Spleen (tissue), 11 donors: ENCODE results near the gene CEP152. TPM values are rescaled to one million over a fixed set of nuclear protein-coding genes. Genes with fewer than 3 reads are reported as not detected.

Experiments used
- DNase-seq: peaks from one replicate; pipeline ENCODE4 v3.0.0-alpha.2; 2020
- H3K27ac ChIP-seq, 8 donors: fragments of 200-600 bp; sonication (generic) in 7 of 8; 1 replicate in 4 of 8; 2 replicates in 4 of 8; pipeline versions ENCODE4 v1.5.0 to v1.8.0; 2016 to 2021; ENCODE audit warnings: inconsistent platforms in 4 of 8, mild to moderate bottlenecking in 4 of 8, moderate library complexity in 1 of 8
- H3K27me3 ChIP-seq, 7 donors: fragments of 200-600 bp; sonication (generic) in 6 of 7; replicated peaks in 1 of 7; 1 replicate in 4 of 7; 2 replicates in 3 of 7; pipeline versions ENCODE4 v1.5.0 to v1.8.0; 2016 to 2021; ENCODE audit warnings: inconsistent platforms in 3 of 7, mild to moderate bottlenecking in 1 of 7
- H3K36me3 ChIP-seq, 6 donors: fragments of 200-600 bp; sonication (generic) in 5 of 6; 1 replicate in 4 of 6; 2 replicates in 2 of 6; pipeline versions ENCODE4 v1.5.0 to v1.8.0; 2016 to 2021; ENCODE audit warnings: inconsistent platforms in 2 of 6
- H3K4me1 ChIP-seq, 6 donors: fragments of 200-600 bp; sonication (generic) in 5 of 6; 1 replicate in 3 of 6; 2 replicates in 3 of 6; pipeline versions ENCODE4 v1.5.0 to v1.8.0; 2016 to 2021; ENCODE audit warnings: inconsistent platforms in 3 of 6
- H3K4me3 ChIP-seq, 8 donors: fragments of 200-600 bp; sonication (generic) in 7 of 8; 1 replicate in 4 of 8; 2 replicates in 4 of 8; pipeline versions ENCODE4 v1.5.0 to v1.8.0; 2016 to 2021; ENCODE audit warnings: inconsistent platforms in 4 of 8, mild to moderate bottlenecking in 4 of 8, moderate library complexity in 2 of 8
- H3K9me3 ChIP-seq, 8 donors: fragments of 200-600 bp; sonication (generic) in 7 of 8; 1 replicate in 4 of 8; 2 replicates in 4 of 8; pipeline versions ENCODE4 v1.5.0 to v1.8.0; 2016 to 2021; ENCODE audit warnings: inconsistent platforms in 4 of 8
- POLR2A ChIP-seq, 3 donors: fragments of 450-650 bp; IDR thresholded peaks; one replicate each; pipeline ENCODE4 v1.5.1; 2017; ENCODE audit warnings: antibody characterized with exemption in 3 of 3, mild to moderate bottlenecking in 1 of 3
- POLR2AphosphoS5 ChIP-seq, 3 donors: sonication (generic); formaldehyde crosslinking; IDR thresholded peaks; one replicate each; pipeline ENCODE4 v1.5.1; 2017; ENCODE audit warnings: antibody characterized with exemption in 3 of 3
- WGBS, 5 donors: extraction: QIAGEN DNeasy Blood & Tissue Kit in 3 of 5; methylation state at CpG; one replicate each; pipeline versions ENCODE4 v1.1.5 to v1.1.7; 2013 to 2018; 5-methylcytosine and 5-hydroxymethylcytosine counted together
- intact Hi-C: fragments of 100-400 bp; cut with DNase I; formaldehyde crosslinking; loops from one replicate; pipeline ENCODE4 v1.15.0; 2023; ENCODE audit warnings: low total_unique reads
- polyA plus RNA-seq, 3 donors: library from polyadenylated mRNA; stranded (reverse); fragments of 200-250 nt; gene quantifications; one replicate each; pipeline ENCODE4 v1.2.1, GENCODE V29; 2013
- total RNA-seq, 7 donors: library from RNA; depleted of rRNA in 3 of 7; stranded (reverse); fragments of >200 nt in 3 of 7; fragmentation: NEBNext Ultra II Directional in 4 of 7; extraction: Animal tissue kit (Norgen Biotek cat#: 25700) in 4 of 7; gene quantifications; one replicate each; pipeline versions ENCODE4 v1.1.0 to v1.2.1, GENCODE V29; 2016 to 2021
- TF ChIP-seq, protein P1 (sequence below), 11 experiments: fragments of 200-600 bp in 7 of 11; fragments of 450-650 bp in 4 of 11; sonication (generic) in 4 of 11; IDR thresholded peaks in 8 of 11; conservative IDR thresholded peaks in 3 of 11; 1 replicate in 7 of 11; 2 replicates in 4 of 11; pipeline versions ENCODE4 v1.4.0 to v1.8.0; 2016 to 2021; ENCODE audit warnings: antibody characterized with exemption in 11 of 11, inconsistent platforms in 4 of 11, mild to moderate bottlenecking in 1 of 11
- donor health status: healthy with polysubstance abuse.
- donor health status: DM: no; HTN: no; CAD: no; lungs with moderate emphysema.
- donor health status: DM: no; HTN: no; CAD: no.
- donor health status: Bipolar disorder and iron deficiency.
- donor health status: healthy.
- donor health status: DM: no; HTN: no; CAD: no.
- donor health status: DM: yes; HTN: yes; CAD: no.

CEP152 gene
- total and polyA plus RNA-seq, 10 donors: 1.2 to 15.1 (median 7.5) TPM

GRCh38 chr15:48718646-48719045 is 92.2 kb downstream of the CEP152 start:
- H3K4me1 ChIP-seq: no peaks in the 10 kb centered on the region
- intact Hi-C loops: no loop called here
- H3K9me3 ChIP-seq: peaks cover 3 to 25% (median 21%) of the 10 kb centered on the region in 8 donors
- H3K27ac ChIP-seq: no peak overlapping the region
- TF ChIP-seq POLR2AphosphoS5 (IDR thresholded peaks at IDR 0.05) (no peak), POLR2A (IDR thresholded peaks at IDR 0.05) (no peak)
- TF ChIP-seq, protein P1, sequence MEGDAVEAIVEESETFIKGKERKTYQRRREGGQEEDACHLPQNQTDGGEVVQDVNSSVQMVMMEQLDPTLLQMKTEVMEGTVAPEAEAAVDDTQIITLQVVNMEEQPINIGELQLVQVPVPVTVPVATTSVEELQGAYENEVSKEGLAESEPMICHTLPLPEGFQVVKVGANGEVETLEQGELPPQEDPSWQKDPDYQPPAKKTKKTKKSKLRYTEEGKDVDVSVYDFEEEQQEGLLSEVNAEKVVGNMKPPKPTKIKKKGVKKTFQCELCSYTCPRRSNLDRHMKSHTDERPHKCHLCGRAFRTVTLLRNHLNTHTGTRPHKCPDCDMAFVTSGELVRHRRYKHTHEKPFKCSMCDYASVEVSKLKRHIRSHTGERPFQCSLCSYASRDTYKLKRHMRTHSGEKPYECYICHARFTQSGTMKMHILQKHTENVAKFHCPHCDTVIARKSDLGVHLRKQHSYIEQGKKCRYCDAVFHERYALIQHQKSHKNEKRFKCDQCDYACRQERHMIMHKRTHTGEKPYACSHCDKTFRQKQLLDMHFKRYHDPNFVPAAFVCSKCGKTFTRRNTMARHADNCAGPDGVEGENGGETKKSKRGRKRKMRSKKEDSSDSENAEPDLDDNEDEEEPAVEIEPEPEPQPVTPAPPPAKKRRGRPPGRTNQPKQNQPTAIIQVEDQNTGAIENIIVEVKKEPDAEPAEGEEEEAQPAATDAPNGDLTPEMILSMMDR (IDR thresholded peaks at IDR 0.05 in 8 of 11, conservative IDR thresholded peaks at IDR 0.05 in 3 of 11): no peak
- no peak for DNase-seq
- peaks cover 0 to 6% (median 0%) of the 10 kb centered on the region in 6 donors for H3K36me3 ChIP-seq
- H3K27me3 ChIP-seq: no peaks in the 10 kb centered on the region
- WGBS, 5 donors: 57 to 90% (median 71%) methylated on average over 2 of the region's 2 CpGs
- no peak overlapping the region for H3K4me3 ChIP-seq

DNA sequence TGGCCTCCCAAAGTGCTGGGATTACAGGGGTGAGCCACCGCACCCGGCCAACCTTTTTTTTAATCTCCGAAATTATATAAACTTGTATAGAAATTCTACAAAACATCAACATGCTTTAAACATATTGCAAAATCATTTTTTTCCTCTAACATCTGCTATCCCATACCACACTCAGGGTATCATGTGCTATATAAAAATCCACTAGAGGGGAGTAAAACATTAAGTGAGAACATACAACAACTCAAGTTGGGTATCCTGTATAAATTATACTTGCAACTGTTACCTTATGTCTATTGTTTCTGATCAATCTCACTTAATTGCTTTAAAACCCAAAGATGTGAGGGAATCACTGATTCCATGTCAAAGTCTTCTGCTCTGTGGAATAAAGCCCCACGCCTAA is 93.4 kb downstream of the CEP152 start:
- no peak overlapping the region for H3K4me3 ChIP-seq
- peaks cover 0 to 6% (median 0%) of the 10 kb centered on the region in 6 donors for H3K36me3 ChIP-seq
- H3K4me1 ChIP-seq: no peaks in the 10 kb centered on the region
- no peaks in the 10 kb centered on the region for H3K27me3 ChIP-seq
- peaks cover 3 to 25% (median 21%) of the 10 kb centered on the region in 8 donors for H3K9me3 ChIP-seq
- WGBS, 5 donors: 95 to 99% (median 97%) methylated on average over 4 of the region's 4 CpGs
- H3K27ac ChIP-seq: no peak overlapping the region
- DNase-seq: no peak
- no peak for TF ChIP-seq POLR2AphosphoS5 (IDR thresholded peaks at IDR 0.05)
- intact Hi-C loops: no loop called here

DNA sequence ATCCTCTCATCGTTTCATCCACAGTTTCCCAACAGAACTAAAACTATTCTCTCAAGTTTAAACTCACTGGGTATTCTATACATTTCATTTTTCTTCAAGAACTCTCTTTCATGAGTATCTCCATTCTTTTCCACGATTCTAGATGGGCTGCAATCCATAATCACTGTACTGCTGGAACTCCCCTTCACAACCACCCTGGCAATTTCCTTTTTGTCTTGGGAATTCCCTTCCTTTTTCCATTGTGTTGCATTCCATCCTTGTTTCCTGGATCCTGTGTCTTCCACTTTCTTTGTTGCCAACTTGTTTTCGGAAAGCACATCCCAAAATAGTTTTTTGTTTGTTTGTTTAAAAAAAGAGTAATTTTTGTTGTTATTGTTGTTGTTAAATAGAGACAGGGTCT is 98.3 kb downstream of the CEP152 start:
- Histone ChIP-seq H3K36me3 (peaks cover 0 to 6% (median 0%) of the 10 kb centered on the region in 6 donors), H3K4me1 (no peaks in the 10 kb centered on the region), H3K27ac (no peak overlapping the region), H3K27me3 (no peaks in the 10 kb centered on the region), H3K4me3 (no peak overlapping the region), H3K9me3 (peaks cover 3 to 25% (median 21%) of the 10 kb centered on the region in 8 donors)
- 55 to 70% (median 62%) methylated on average over 3 of the region's 3 CpGs for WGBS, 5 donors
- intact Hi-C loops: no loop called here
- TF ChIP-seq POLR2A (IDR thresholded peaks at IDR 0.05) (no peak), POLR2AphosphoS5 (IDR thresholded peaks at IDR 0.05) (no peak)
- TF ChIP-seq, protein P1 (IDR thresholded peaks at IDR 0.05 in 8 of 11, conservative IDR thresholded peaks at IDR 0.05 in 3 of 11): no peak
- no peak for DNase-seq

DNA sequence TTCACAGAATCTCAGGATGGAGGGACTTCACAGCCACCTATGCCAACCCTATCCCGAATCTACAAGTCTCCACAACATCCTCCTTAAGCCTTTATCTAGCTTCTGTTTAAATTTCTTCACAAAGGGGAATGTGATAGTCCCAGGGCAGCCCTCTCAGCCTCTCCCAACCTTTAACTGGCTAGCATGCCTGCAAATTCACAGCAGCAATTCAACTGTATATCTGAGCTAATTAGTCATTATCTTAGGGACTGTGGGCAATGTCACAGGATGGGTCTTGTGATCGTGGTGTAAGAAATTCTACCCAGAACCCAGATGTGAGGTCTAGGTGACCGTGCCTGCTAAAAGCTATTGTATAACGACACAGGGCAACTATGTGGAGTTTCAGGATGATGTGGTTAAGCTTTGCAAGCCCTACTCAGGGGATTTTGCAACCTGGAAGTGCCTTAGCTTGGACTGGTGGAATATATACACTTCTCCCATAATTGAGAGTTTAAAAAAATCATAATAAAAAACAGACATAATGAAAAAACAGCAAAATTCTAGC is 99.8 kb downstream of the CEP152 start:
- intact Hi-C loops: no loop called here
- peaks cover 0 to under 1% (median 0%) of the 10 kb centered on the region in 6 donors for H3K36me3 ChIP-seq
- H3K4me1 ChIP-seq: no peaks in the 10 kb centered on the region
- H3K9me3 ChIP-seq: peaks cover 0 to 24% (median 19%) of the 10 kb centered on the region in 8 donors
- H3K27ac ChIP-seq: no peak overlapping the region
- DNase-seq: no peak
- no peak overlapping the region for H3K4me3 ChIP-seq
- WGBS, 5 donors: 58 to 92% (median 72%) methylated on average over 4 of the region's 4 CpGs
- H3K27me3 ChIP-seq: no peaks in the 10 kb centered on the region
- TF ChIP-seq POLR2A (IDR thresholded peaks at IDR 0.05) (no peak), POLR2AphosphoS5 (IDR thresholded peaks at IDR 0.05) (no peak)
- TF ChIP-seq, protein P1 (IDR thresholded peaks at IDR 0.05 in 8 of 11, conservative IDR thresholded peaks at IDR 0.05 in 3 of 11): no peak
